ENCODE measurements around the gene MCF2L. TPM values are rescaled to one million over a fixed set of nuclear protein-coding genes. Genes with fewer than 3 reads are reported as not detected.
A peak's percentile ranks its signal among the peaks of the same experiment; 100 is the strongest.

Gene MCF2L
- total RNA-seq, 2 donors from 2014 or later = 48.0 to 49.9 TPM

DNA sequence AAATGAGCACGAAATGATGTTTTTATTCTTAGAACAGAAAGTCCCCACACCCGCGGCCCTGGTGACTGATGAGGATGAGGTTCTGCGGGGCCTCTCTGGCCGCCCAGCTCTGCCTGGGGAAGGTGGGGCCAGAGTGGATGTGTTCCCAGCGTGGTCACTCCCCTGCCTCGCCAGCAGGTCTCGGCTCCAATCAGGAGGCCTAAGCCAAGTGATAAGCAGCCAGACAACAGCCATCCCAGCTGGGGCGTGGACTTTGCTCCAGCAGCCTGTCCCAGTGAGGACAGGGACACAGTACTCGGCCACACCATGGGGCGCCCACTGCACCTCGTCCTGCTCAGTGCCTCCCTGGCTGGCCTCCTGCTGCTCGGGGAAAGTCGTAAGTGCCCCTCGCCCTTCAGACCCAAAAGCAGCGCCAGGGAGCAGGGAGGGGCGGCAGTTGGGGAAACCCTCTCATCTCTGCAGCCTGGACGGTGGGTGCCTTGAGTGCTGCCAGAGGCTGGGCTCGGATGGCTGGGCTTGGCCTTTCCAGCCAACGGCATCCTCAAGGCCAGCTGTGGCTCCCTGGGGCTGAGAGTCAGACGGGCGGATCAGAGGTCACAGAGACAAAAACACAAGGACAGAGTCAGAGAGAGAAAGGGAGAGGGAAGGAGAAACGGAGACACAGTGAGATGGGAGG, 153.7 kb downstream of the MCF2L start, which contains the start of gene F10:
TSS of gene F10 (plus strand) at position 250 of the 676 bp plus-strand sequence. CDS start at position 307, 57 bp downstream.
- Histone ChIP-seq H3K36me3 (ENCODE audit: control insufficient read depth, insufficient read depth, low read length) (no peaks in the 10 kb centered on the region), H3K9ac (ENCODE audit: extremely low read depth, low read length, poor library complexity, severe bottlenecking) (no peak within 1 kb of the TSS), H3K27ac (ENCODE audit: low read depth, low read length) (peak within 1 kb of the TSS; percentile 3), H3K27me3 (ENCODE audit: control insufficient read depth, insufficient read depth, low read length, poor library complexity, severe bottlenecking) (peaks cover 7% of the 10 kb centered on the region), H3K4me1 (ENCODE audit: control insufficient read depth, insufficient read depth, low read length) (peaks cover 8% of the 10 kb centered on the region), H3K4me3 (ENCODE audit: low read length) (peak within 1 kb of the TSS; percentile 57), H3K9me3 (ENCODE audit: control insufficient read depth, low read length) (no peaks in the 10 kb centered on the region)
- DNase-seq = peak; percentile 93
- Mint-ChIP-seq H3K4me1 (peaks cover 12% of the 10 kb centered on the region), H3K4me3 (peak within 1 kb of the TSS; percentile 39), H3K36me3 (ENCODE audit: low read depth) (peaks cover 4% of the 10 kb centered on the region), H3K9me3 (no peaks in the 10 kb centered on the region), H3K27ac (peak within 1 kb of the TSS; percentile 74), H3K27me3 (ENCODE audit: insufficient read depth) (peaks cover 6% of the 10 kb centered on the region)
- WGBS, 2 experiments (ENCODE audit: insufficient coverage in 1 of 2, insufficient read length in 1 of 2) = 44 to 57% methylated on average over 10 to 23 of the region's 23 CpGs
- TF ChIP-seq CTCF (conservative IDR thresholded peaks at IDR 0.05) = peak; percentile 53

GRCh38 chr13:113123226-113124201, 154.5 kb downstream of the MCF2L start:
- peak overlapping the region; percentile 57 for H3K4me3 ChIP-seq (ENCODE audit: low read length)
- no peaks in the 10 kb centered on the region for H3K36me3 ChIP-seq (ENCODE audit: control insufficient read depth, insufficient read depth, low read length)
- Mint-ChIP-seq H3K27ac (peak overlapping the region; percentile 53), H3K36me3 (ENCODE audit: low read depth) (peaks cover 4% of the 10 kb centered on the region), H3K4me3 (peak overlapping the region; percentile 39), H3K4me1 (peaks cover 12% of the 10 kb centered on the region), H3K27me3 (ENCODE audit: insufficient read depth) (peaks cover 6% of the 10 kb centered on the region), H3K9me3 (no peaks in the 10 kb centered on the region)
- peak; percentile 64 for TF ChIP-seq CTCF (conservative IDR thresholded peaks at IDR 0.05)
- H3K27me3 ChIP-seq (ENCODE audit: control insufficient read depth, insufficient read depth, low read length, poor library complexity, severe bottlenecking) = peaks cover 7% of the 10 kb centered on the region
- H3K9me3 ChIP-seq (ENCODE audit: control insufficient read depth, low read length) = no peaks in the 10 kb centered on the region
- 89 to 94% methylated on average over 14 to 29 of the region's 29 CpGs for WGBS, 2 experiments (ENCODE audit: insufficient coverage in 1 of 2, insufficient read length in 1 of 2)
- peak overlapping the region; percentile 3 for H3K27ac ChIP-seq (ENCODE audit: low read depth, low read length)
- no peak overlapping the region for H3K9ac ChIP-seq (ENCODE audit: extremely low read depth, low read length, poor library complexity, severe bottlenecking)
- peaks cover 8% of the 10 kb centered on the region for H3K4me1 ChIP-seq (ENCODE audit: control insufficient read depth, insufficient read depth, low read length)
- DNase-seq = peak; percentile 76

DNA sequence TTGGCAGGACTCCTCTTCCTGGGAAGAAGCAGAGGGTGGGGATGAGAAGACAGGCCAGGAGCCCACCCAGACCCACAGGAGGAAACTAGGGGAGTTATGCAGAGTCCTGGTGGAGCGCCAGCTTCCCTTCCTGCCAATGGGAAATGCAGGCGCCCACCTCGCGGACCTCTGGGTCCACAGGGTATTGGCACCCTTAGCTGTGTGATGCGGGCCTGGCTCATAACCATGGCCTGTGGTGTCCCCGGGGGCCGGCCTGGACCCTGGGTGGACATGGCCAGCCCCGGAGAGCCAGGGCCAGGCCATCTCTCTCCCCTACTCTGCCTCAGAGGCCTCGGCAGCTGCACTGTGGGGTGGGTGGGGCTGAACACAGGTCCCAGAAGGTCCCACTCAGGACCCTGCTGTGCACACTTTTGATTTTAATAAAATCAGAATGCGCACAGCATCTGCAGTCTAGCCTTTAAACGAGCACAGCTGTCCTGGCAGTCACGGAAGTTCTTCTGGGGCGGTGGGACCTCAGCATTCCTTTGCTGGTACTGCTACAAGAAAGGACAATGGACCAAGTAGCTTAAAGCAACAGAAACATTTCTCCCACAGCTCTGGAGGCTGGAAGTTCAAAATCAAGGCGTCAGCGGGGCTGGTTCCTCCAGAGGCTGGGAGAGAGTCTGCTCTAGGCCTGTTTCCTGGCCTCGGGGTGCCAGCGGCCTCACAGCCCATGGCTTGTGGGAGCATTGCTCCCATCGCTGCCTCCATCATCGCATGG, 155.4 kb downstream of the MCF2L start:
- Mint-ChIP-seq H3K36me3 (ENCODE audit: low read depth) (peaks cover 8% of the 10 kb centered on the region), H3K9me3 (peaks cover 2% of the 10 kb centered on the region), H3K27ac (no peak overlapping the region), H3K4me1 (peaks cover 18% of the 10 kb centered on the region), H3K27me3 (ENCODE audit: insufficient read depth) (peaks cover 5% of the 10 kb centered on the region), H3K4me3 (no peak overlapping the region)
- Histone ChIP-seq H3K4me3 (ENCODE audit: low read length) (no peak overlapping the region), H3K9me3 (ENCODE audit: control insufficient read depth, low read length) (no peaks in the 10 kb centered on the region), H3K4me1 (ENCODE audit: control insufficient read depth, insufficient read depth, low read length) (peaks cover 8% of the 10 kb centered on the region), H3K27me3 (ENCODE audit: control insufficient read depth, insufficient read depth, low read length, poor library complexity, severe bottlenecking) (peaks cover 2% of the 10 kb centered on the region), H3K9ac (ENCODE audit: extremely low read depth, low read length, poor library complexity, severe bottlenecking) (no peak overlapping the region), H3K36me3 (ENCODE audit: control insufficient read depth, insufficient read depth, low read length) (no peaks in the 10 kb centered on the region), H3K27ac (ENCODE audit: low read depth, low read length) (no peak overlapping the region)
- no peak for TF ChIP-seq CTCF (conservative IDR thresholded peaks at IDR 0.05)
- 94 to 95% methylated on average over 16 to 19 of the region's 19 CpGs for WGBS, 2 experiments (ENCODE audit: insufficient coverage in 1 of 2, insufficient read length in 1 of 2)
- DNase-seq = no peak
